HG03520 (cell line): ENCODE data around the gene TEX36.
"Not testable (repeated sequence)": the region's sequence is repeated elsewhere in the genome, so short reads cannot be mapped to it uniquely, and the experiment has no call there.

ENCODE experiments used
- ATAC-seq: cut with Tn5 transposase; IDR thresholded peaks from one replicate; pipeline ENCODE4 v1.9.1; 2021; ENCODE audit warnings: mild to moderate bottlenecking, moderate library complexity; ENCODE audit not compliant: unreplicated experiment

Gene TEX36

GRCh38 chr10:125692601-125693523, 9.9 kb upstream of the TEX36 start:
- ATAC-seq = no peak

- no peak for ATAC-seq
These were observed 9.2 kb upstream of the TEX36 start for GRCh38 chr10:125692196-125692595.

GRCh38 chr10:125691160-125691981, 8.4 kb upstream of the TEX36 start:
- ATAC-seq = no peak

GRCh38 chr10:125689955-125690569, 7.1 kb upstream of the TEX36 start:
- ATAC-seq = no peak

- no peak for ATAC-seq
These were observed 4.7 kb upstream of the TEX36 start for GRCh38 chr10:125687507-125688185.

- no peak for ATAC-seq
These were observed 1.6 kb upstream of the TEX36 start for GRCh38 chr10:125684581-125684980.

- ATAC-seq = no peak
These were observed 858 bp upstream of the TEX36 start for GRCh38 chr10:125683821-125684220.

GRCh38 chr10:125679436-125679835, 3.5 kb downstream of the TEX36 start:
- ATAC-seq = no peak

- ATAC-seq = no peak
These were observed 10.1 kb downstream of the TEX36 start for GRCh38 chr10:125672884-125673283.

- ATAC-seq = no peak
These were observed 20.4 kb downstream of the TEX36 start for GRCh38 chr10:125662584-125662983.

- ATAC-seq = no peak
These were observed 20.9 kb downstream of the TEX36 start for GRCh38 chr10:125661941-125662515.

- ATAC-seq = no peak
These were observed 21.5 kb downstream of the TEX36 start for GRCh38 chr10:125661431-125661940.

GRCh38 chr10:125659071-125659470, 23.9 kb downstream of the TEX36 start:
- no peak for ATAC-seq

- ATAC-seq = no peak
These were observed 26.4 kb downstream of the TEX36 start for GRCh38 chr10:125656523-125656922.

GRCh38 chr10:125653113-125653512, 29.9 kb downstream of the TEX36 start:
- not testable (repeated sequence) for ATAC-seq

- ATAC-seq = no peak
These were observed 36.7 kb downstream of the TEX36 start for GRCh38 chr10:125646311-125646710.

GRCh38 chr10:125641398-125641797, 41.6 kb downstream of the TEX36 start:
- no peak for ATAC-seq

GRCh38 chr10:125640653-125641052, 42.3 kb downstream of the TEX36 start:
- no peak for ATAC-seq

- no peak for ATAC-seq
These were observed 43.1 kb downstream of the TEX36 start for GRCh38 chr10:125639846-125640245.

GRCh38 chr10:125638555-125638954, 44.4 kb downstream of the TEX36 start:
- ATAC-seq = no peak
